Neutrophil (primary cell): ENCODE data around the gene ADRM1.

Experiments
- H3K27ac ChIP-seq: fragments of 200-600 bp; sonication (generic); 2 replicates; pipeline ENCODE4 v1.5.1; 2016; ENCODE audit warnings: mild to moderate bottlenecking, moderate library complexity
- H3K27me3 ChIP-seq: fragments of 200-600 bp; sonication (generic); 2 replicates; pipeline ENCODE4 v1.6.0; 2016; ENCODE audit warnings: mild to moderate bottlenecking
- H3K36me3 ChIP-seq: fragments of 200-600 bp; sonication (generic); 2 replicates; pipeline ENCODE4 v1.5.1; 2017
- H3K4me1 ChIP-seq, 2 experiments: fragments of 200-600 bp in 1 of 2; sonication (generic) in 1 of 2; 1 replicate in 1 of 2; 2 replicates in 1 of 2; pipeline versions ENCODE4 v1.5.1 to v1.6.1; 2013 to 2016; ENCODE audit warnings: low read depth in 1 of 2, low read length in 1 of 2, mild to moderate bottlenecking in 1 of 2, moderate library complexity in 1 of 2; ENCODE audit not compliant: control insufficient read depth in 1 of 2, insufficient read depth in 1 of 2
- H3K4me3 ChIP-seq, 2 experiments: fragments of 200-600 bp in 1 of 2; sonication (generic) in 1 of 2; 1 replicate in 1 of 2; 2 replicates in 1 of 2; pipeline ENCODE4 v1.5.1; 2013 to 2016; ENCODE audit warnings: low read depth in 1 of 2, low read length in 1 of 2, mild to moderate bottlenecking in 1 of 2, moderate library complexity in 1 of 2
- H3K9me3 ChIP-seq: fragments of 200-600 bp; sonication (generic); 2 replicates; pipeline ENCODE4 v1.5.1; 2016
- TF ChIP-seq, protein P1 (sequence below): fragments of 200-600 bp; sonication (generic); IDR thresholded peaks from 2 replicates; pipeline ENCODE4 v1.5.1; 2016; ENCODE audit warnings: antibody characterized with exemption

Gene ADRM1

DNA sequence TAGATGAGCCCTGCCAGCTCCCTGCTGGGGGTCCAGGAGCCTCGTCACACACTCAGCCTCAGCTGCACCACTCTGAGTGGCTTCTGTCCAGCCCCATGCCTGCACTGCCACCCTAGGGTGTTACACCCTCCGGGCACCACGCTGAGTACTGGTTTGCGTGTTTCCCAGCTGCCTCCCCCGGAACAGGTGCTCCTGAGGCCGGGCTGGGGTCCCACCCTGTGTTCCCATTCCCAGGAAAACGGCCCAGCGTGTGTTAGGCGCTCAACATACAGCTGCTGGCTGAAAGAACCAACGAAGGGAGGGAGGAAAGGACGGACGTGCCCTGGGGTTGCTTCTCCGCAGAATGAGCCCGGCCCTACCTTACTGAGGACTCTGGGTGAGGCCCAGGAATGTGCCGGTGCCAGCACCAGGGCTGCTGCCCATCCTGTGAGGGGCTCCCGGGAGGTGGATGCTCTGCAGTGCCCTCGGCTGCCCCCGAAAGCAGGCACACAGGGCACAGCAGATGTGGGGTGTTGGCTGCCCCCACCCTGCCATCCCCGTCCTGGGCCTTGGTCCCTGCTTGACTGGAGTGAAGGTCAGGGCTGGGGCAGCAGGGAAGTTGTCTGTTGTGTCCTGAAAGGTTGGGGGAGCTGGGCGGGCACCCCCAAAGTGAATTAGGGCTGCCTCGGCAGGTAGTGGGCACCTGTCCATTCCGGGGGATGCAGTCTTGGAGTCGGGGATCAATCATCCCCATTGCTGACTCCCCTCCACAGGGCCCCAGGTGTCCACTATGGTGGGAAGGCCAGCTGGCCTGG is 48.0 kb downstream of the ADRM1 start:
- H3K9me3 ChIP-seq = no peaks in the 10 kb centered on the region
- peaks cover 5% of the 10 kb centered on the region for H3K27me3 ChIP-seq
- H3K4me1 ChIP-seq = no peaks in the 10 kb centered on the region
- TF ChIP-seq, protein P1, sequence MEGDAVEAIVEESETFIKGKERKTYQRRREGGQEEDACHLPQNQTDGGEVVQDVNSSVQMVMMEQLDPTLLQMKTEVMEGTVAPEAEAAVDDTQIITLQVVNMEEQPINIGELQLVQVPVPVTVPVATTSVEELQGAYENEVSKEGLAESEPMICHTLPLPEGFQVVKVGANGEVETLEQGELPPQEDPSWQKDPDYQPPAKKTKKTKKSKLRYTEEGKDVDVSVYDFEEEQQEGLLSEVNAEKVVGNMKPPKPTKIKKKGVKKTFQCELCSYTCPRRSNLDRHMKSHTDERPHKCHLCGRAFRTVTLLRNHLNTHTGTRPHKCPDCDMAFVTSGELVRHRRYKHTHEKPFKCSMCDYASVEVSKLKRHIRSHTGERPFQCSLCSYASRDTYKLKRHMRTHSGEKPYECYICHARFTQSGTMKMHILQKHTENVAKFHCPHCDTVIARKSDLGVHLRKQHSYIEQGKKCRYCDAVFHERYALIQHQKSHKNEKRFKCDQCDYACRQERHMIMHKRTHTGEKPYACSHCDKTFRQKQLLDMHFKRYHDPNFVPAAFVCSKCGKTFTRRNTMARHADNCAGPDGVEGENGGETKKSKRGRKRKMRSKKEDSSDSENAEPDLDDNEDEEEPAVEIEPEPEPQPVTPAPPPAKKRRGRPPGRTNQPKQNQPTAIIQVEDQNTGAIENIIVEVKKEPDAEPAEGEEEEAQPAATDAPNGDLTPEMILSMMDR = no peak
- H3K4me3 ChIP-seq = no peak overlapping the region
- H3K36me3 ChIP-seq = no peaks in the 10 kb centered on the region
- no peak overlapping the region for H3K27ac ChIP-seq

DNA sequence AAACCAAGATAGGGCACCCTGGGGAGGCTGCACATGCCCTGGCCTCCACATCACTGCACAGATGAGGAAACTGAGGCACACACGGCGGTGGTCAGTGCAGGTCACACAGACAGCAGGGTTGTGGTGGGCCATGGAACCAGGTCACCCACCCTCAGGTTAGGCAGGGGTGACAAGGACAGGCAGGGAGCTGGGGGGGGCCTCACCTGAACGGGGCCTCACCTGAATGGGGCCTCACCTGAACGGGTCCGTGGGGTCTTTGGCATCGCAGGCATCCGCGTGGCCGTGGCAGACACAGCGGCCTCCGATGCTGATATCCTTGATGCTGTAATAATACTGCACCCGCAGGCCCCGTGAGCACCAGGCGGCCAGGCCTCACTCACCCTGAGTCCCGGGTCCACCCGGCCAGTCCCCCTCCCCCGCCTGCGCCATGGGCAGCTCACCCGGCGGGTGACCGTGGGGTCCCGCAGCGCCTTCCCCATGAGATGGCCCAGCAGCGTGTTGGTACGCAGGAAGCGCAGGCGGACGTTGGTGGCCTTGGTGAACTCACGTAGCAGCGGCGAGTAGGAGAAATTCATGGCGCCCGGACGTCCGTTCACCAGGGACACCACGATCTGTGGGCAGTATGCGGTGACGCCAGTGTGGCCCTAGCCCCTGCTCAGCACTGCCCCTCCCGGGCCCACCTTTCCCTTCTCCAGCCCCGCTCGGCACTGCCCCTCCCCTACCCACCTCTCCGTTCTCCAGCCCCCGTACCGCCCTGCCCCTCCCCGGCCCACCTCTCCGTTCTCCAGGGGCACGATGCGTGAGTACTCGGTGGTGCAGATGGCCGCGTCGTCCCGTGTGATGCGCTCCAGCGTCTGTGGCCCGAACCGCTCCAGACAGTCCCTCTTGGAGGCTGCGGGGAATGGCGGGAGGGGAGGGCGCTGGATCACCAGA is 48.9 kb downstream of the ADRM1 start:
- TF ChIP-seq, protein P1 = no peak

DNA sequence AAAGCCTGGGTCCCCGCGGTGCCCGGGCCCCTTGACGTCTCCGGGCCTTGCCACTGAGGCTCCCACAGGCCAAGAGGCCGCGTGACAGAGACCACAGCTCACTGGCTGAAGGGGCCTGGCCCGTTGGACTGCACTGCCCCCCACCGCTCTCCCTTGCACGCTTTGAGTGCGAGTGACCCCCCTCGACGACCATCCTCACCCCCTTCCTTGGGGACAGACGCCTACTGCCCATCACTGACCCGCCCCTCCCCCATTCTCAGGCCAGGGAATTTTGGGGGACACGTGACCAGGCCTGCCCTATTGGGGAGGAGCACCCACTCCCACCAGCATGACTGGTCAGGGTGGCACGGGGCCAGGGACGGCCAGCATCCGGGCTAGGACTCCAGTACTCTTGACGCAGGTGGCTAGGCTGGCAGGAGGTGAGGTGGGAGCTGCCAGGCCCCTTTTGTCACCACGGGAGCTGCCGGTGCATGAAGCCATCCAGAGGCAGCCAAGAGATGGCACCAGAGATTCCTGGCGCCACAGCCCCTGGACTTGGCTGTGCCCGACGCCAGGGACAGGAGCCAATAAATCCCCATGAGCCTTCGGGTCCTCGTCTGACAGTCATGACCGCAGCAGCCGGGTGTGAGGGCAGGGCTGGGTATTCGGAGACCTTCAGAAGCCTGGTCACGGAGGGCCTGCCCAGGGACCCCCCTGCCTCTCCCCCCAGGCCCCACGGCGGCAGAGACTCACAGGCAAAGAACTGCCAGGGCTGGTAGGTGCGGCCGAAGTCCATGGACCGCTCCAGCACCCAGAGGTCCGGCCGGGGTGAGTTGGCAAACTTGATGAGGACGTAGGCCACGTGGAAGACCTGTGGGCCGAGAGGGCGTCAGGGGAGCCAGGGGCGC is 49.8 kb downstream of the ADRM1 start:
- Histone ChIP-seq H3K27ac (no peak overlapping the region), H3K4me3 (no peak overlapping the region), H3K9me3 (no peaks in the 10 kb centered on the region), H3K27me3 (peaks cover 23% of the 10 kb centered on the region), H3K36me3 (no peaks in the 10 kb centered on the region), H3K4me1 (no peaks in the 10 kb centered on the region)
- TF ChIP-seq, protein P1 = no peak

More for the DNA sequence above, 48.9 kb downstream of the ADRM1 start:
- Histone ChIP-seq H3K36me3 (no peaks in the 10 kb centered on the region), H3K27me3 (peaks cover 14% of the 10 kb centered on the region), H3K4me1 (no peaks in the 10 kb centered on the region), H3K27ac (no peak overlapping the region), H3K4me3 (no peak overlapping the region), H3K9me3 (no peaks in the 10 kb centered on the region)

DNA sequence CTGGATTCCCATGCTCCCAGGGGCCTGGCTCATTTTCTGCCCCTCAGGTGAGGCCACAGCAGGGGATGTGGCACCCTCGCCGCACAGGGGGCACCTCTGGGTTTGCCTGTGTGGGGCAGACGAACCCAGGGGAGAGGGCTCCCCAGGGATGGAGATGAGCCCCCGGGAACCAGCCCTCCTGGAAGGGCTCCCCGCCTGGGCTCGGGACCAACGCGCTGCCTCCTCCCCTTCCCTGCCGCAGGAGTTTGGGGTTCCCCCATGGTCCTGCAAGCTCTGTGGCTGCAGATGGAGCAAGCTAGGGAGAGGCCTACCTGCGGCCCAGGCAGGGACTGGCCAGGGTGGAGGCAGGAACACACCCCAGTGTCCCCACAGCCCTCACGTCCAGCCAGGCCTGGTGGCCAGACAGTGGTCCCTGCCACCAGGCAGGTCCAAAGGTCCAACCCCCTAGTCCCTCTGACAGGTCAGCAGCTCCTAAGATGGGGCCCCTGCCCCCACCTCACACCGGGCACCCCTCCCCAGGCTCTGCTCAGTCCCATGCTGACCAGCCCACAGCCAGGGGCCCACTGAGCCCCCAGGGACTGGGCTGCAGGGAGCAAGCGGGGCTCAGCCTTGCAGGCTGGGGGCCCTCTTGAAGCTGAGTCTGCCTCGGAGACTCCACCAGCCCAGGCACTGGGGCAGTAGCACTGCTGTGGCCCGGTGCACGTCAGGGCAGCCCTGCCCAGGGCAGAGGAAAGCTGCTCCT is 50.7 kb downstream of the ADRM1 start:
- TF ChIP-seq, protein P1 = no peak
- H3K4me1 ChIP-seq = no peaks in the 10 kb centered on the region

More for the DNA sequence above, 50.7 kb downstream of the ADRM1 start:
- H3K4me3 ChIP-seq = no peak overlapping the region
- no peaks in the 10 kb centered on the region for H3K9me3 ChIP-seq
- no peaks in the 10 kb centered on the region for H3K36me3 ChIP-seq
- peaks cover 32% of the 10 kb centered on the region for H3K27me3 ChIP-seq
- no peak overlapping the region for H3K27ac ChIP-seq
